CD14-positive monocyte (primary cell): ENCODE results near the gene WDR18. TPM values are rescaled to one million over a fixed set of nuclear protein-coding genes. Genes with fewer than 3 reads are reported as not detected.

ENCODE experiments used
- DNase-seq, 3 donors: peaks; one replicate each; pipeline ENCODE4 v3.0.0-alpha.2; 2011 to 2022
- H2AFZ ChIP-seq: 2 replicates; pipeline ENCODE4 v1.6.0; 2012; ENCODE audit warnings: mild to moderate bottlenecking, low read depth, low read length, inconsistent platforms; ENCODE audit not compliant: insufficient read depth, poor library complexity, severe bottlenecking
- H3K27ac ChIP-seq, 2 donors: 1 replicate in 1 of 2; 2 replicates in 1 of 2; pipeline ENCODE4 v1.5.1; 2012 to 2013; ENCODE audit warnings: low read length in 2 of 2, control low read depth in 1 of 2, inconsistent platforms in 1 of 2, low read depth in 1 of 2, mild to moderate bottlenecking in 1 of 2
- H3K27me3 ChIP-seq, 2 donors: one replicate each; pipeline versions ENCODE4 v1.6.0 to v1.6.1; 2011 to 2013; ENCODE audit warnings: low read length in 2 of 2; ENCODE audit not compliant: control insufficient read depth in 2 of 2, insufficient read depth in 2 of 2
- H3K36me3 ChIP-seq, 2 donors: replicated peaks in 1 of 2; 1 replicate in 1 of 2; 2 replicates in 1 of 2; pipeline versions ENCODE4 v1.5.1 to v1.6.1; 2012 to 2013; ENCODE audit warnings: low read length in 2 of 2, control low read depth in 1 of 2, inconsistent platforms in 1 of 2, mild to moderate bottlenecking in 1 of 2; ENCODE audit not compliant: insufficient read depth in 2 of 2, control insufficient read depth in 1 of 2
- H3K4me1 ChIP-seq, 2 donors: 1 replicate in 1 of 2; 2 replicates in 1 of 2; pipeline versions ENCODE4 v1.5.1 to v1.6.1; 2012 to 2013; ENCODE audit warnings: low read length in 2 of 2, control low read depth in 1 of 2, inconsistent platforms in 1 of 2, mild to moderate bottlenecking in 1 of 2, moderate library complexity in 1 of 2; ENCODE audit not compliant: insufficient read depth in 2 of 2, control insufficient read depth in 1 of 2
- H3K4me2 ChIP-seq: replicated peaks from 2 replicates; pipeline ENCODE3; 2012; ENCODE audit warnings: low read length, moderate library complexity, mild to moderate bottlenecking; ENCODE audit not compliant: poor library complexity, severe bottlenecking; ENCODE audit errors: extremely low read depth
- H3K4me3 ChIP-seq, 3 experiments: fragments of 200-600 bp in 1 of 3; sonication (generic) in 1 of 3; replicated peaks in 1 of 3; 1 replicate in 2 of 3; 2 replicates in 1 of 3; pipeline ENCODE4 v1.5.1; 2011 to 2013; ENCODE audit warnings: low read length in 3 of 3, mild to moderate bottlenecking in 3 of 3, control low read depth in 2 of 3, low read depth in 2 of 3, inconsistent platforms in 1 of 3, moderate library complexity in 1 of 3
- H3K79me2 ChIP-seq: 2 replicates; pipeline ENCODE4 v1.6.0; 2012; ENCODE audit warnings: mild to moderate bottlenecking, control low read depth, inconsistent platforms, low read length, moderate library complexity; ENCODE audit not compliant: insufficient read depth
- H3K9ac ChIP-seq: 2 replicates; pipeline ENCODE4 v1.6.0; 2017; ENCODE audit warnings: low read length, mild to moderate bottlenecking; ENCODE audit not compliant: insufficient read depth, poor library complexity, severe bottlenecking
- H3K9me3 ChIP-seq, 2 donors: replicated peaks in 1 of 2; 1 replicate in 1 of 2; 2 replicates in 1 of 2; pipeline versions ENCODE4 v1.5.1 to v1.6.1; 2012 to 2013; ENCODE audit warnings: low read length in 2 of 2, control low read depth in 1 of 2; ENCODE audit not compliant: control insufficient read depth in 1 of 2, insufficient read depth in 1 of 2
- H4K20me1 ChIP-seq: 2 replicates; pipeline ENCODE4 v1.6.0; 2012; ENCODE audit warnings: mild to moderate bottlenecking, low read length, control low read depth, moderate library complexity; ENCODE audit not compliant: insufficient read depth
- H3K27ac Mint-ChIP-seq, 7 donors: one replicate each; pipeline ENCODE4 v1.8.0; 2020; ENCODE audit warnings: mild to moderate bottlenecking in 7 of 7, mixed read lengths in 7 of 7, moderate library complexity in 6 of 7, inconsistent platforms in 2 of 7
- H3K27me3 Mint-ChIP-seq, 3 donors: one replicate each; pipeline ENCODE4 v1.8.0; 2021 to 2022; ENCODE audit warnings: low read depth in 3 of 3, mild to moderate bottlenecking in 3 of 3, mixed read lengths in 3 of 3, moderate library complexity in 3 of 3, inconsistent platforms in 1 of 3
- H3K36me3 Mint-ChIP-seq, 2 donors: one replicate each; pipeline ENCODE4 v1.8.0; 2020; ENCODE audit warnings: mixed read lengths in 2 of 2, inconsistent platforms in 1 of 2, mild to moderate bottlenecking in 1 of 2
- H3K4me1 Mint-ChIP-seq: one replicate; pipeline ENCODE4 v1.8.0; 2020; ENCODE audit warnings: mild to moderate bottlenecking, mixed read lengths
- H3K4me3 Mint-ChIP-seq, 2 donors: one replicate each; pipeline ENCODE4 v1.8.0; 2020; ENCODE audit warnings: mild to moderate bottlenecking in 2 of 2, mixed read lengths in 2 of 2, moderate library complexity in 1 of 2
- H3K9me3 Mint-ChIP-seq, 7 donors: one replicate each; pipeline ENCODE4 v1.8.0; 2020 to 2022; ENCODE audit warnings: mixed read lengths in 7 of 7, mild to moderate bottlenecking in 6 of 7, moderate library complexity in 6 of 7, inconsistent platforms in 2 of 7
- CTCF ChIP-seq: fragments of 200-600 bp; IDR thresholded peaks from one replicate; pipeline ENCODE4 v1.8.0; 2022; ENCODE audit warnings: antibody characterized with exemption, mild to moderate bottlenecking
- WGBS: methylation state at CpG from one replicate; pipeline ENCODE4 v1.1.5; 2013; ENCODE audit warnings: missing lambda C conversion rate; ENCODE audit not compliant: insufficient coverage; 5-methylcytosine and 5-hydroxymethylcytosine counted together
- intact Hi-C, 2 donors: fragments of 100-400 bp; cut with micrococcal nuclease; formaldehyde crosslinking; loops; one replicate each; pipeline versions ENCODE4 v1.15.0 to v1.15.1; 2023
- polyA plus RNA-seq, 3 donors: library from polyadenylated mRNA; depleted of rRNA in 1 of 3; unstranded in 2 of 3; stranded (reverse) in 1 of 3; fragments of 300-500 nt in 2 of 3; fragments of >200 nt in 1 of 3; fragmentation: Illumina TruSeq in 2 of 3; gene quantifications; 1 replicate in 2 of 3; 2 replicates in 1 of 3; pipeline ENCODE4 v1.2.3, GENCODE V29; 2012 to 2021

WDR18 gene
- polyA plus RNA-seq, 3 donors: 21.3 to 52.7 (median 49.9) TPM

GRCh38 chr19:973726-974563 is 10.2 kb upstream of the WDR18 start:
- Mint-ChIP-seq H3K9me3 (peaks cover 6 to 21% (median 13%) of the 10 kb centered on the region in 7 donors), H3K27ac (no peak overlapping the region), H3K4me3 (no peak overlapping the region), H3K27me3 (no peaks in the 10 kb centered on the region), H3K36me3 (peaks cover 24 to 50% of the 10 kb centered on the region in 2 donors), H3K4me1 (no peaks in the 10 kb centered on the region)
- Histone ChIP-seq H3K4me1 (no peaks in the 10 kb centered on the region), H3K27ac (no peak overlapping the region), H3K9ac (no peak overlapping the region), H3K27me3 (no peaks in the 10 kb centered on the region), H4K20me1 (peaks cover 65% of the 10 kb centered on the region), H3K36me3 (peaks cover 47 to 49% of the 10 kb centered on the region in 2 donors), H3K9me3 (peaks cover 7 to 17% of the 10 kb centered on the region in 2 donors), H3K4me3 (no peak overlapping the region), H3K4me2 (no peak overlapping the region), H3K79me2 (no peaks in the 10 kb centered on the region), H2AFZ (no peak overlapping the region)
- intact Hi-C loops: no loop called here
- DNase-seq: no peak
- TF ChIP-seq CTCF: no peak
- 93% methylated on average over 20 of the region's 29 CpGs for WGBS

- WGBS: 87% methylated on average over 25 of the region's 37 CpGs
These were observed 9.4 kb upstream of the WDR18 start for GRCh38 chr19:974564-975257.

More at GRCh38 chr19:974564-975257, 9.4 kb upstream of the WDR18 start:
- Mint-ChIP-seq H3K4me3 (no peak overlapping the region), H3K4me1 (no peaks in the 10 kb centered on the region), H3K9me3 (peaks cover 6 to 15% (median 11%) of the 10 kb centered on the region in 7 donors), H3K27me3 (no peaks in the 10 kb centered on the region), H3K36me3 (peaks cover 21 to 45% of the 10 kb centered on the region in 2 donors), H3K27ac (no peak overlapping the region)
- Histone ChIP-seq H3K9me3 (peaks cover 7 to 14% of the 10 kb centered on the region in 2 donors), H3K9ac (no peak overlapping the region), H2AFZ (no peak overlapping the region), H3K27me3 (no peaks in the 10 kb centered on the region), H3K4me1 (no peaks in the 10 kb centered on the region), H3K4me3 (no peak overlapping the region), H3K4me2 (no peak overlapping the region), H3K79me2 (no peaks in the 10 kb centered on the region), H4K20me1 (peaks cover 65% of the 10 kb centered on the region), H3K36me3 (peaks cover 41% of the 10 kb centered on the region in 2 donors), H3K27ac (no peak overlapping the region)
- no peak for DNase-seq
- intact Hi-C loops: no loop called here
- TF ChIP-seq CTCF: no peak
